AG09309 (cell line): ENCODE results near the gene TESPA1.

Experiments
- DNase-seq: peaks from one replicate; pipeline ENCODE4 v3.0.0-alpha.2; 2010; ENCODE audit warnings: low read depth
- H3K4me3 ChIP-seq: 2 replicates; pipeline ENCODE4 v1.5.1; 2011; ENCODE audit warnings: mild to moderate bottlenecking, low read depth, low read length, moderate library complexity; ENCODE audit not compliant: control insufficient read depth
- CTCF ChIP-seq: IDR thresholded peaks from 2 replicates; pipeline ENCODE4 v1.5.1; 2011; ENCODE audit warnings: mild to moderate bottlenecking, low read depth, low read length, inconsistent platforms; ENCODE audit not compliant: insufficient read depth, control insufficient read depth; ENCODE audit errors: missing control alignments

The TESPA1 gene

GRCh38 chr12:54932691-54933090, 51.9 kb downstream of the TESPA1 start:
- no peak for DNase-seq
- no peak for TF ChIP-seq CTCF
- H3K4me3 ChIP-seq: no peak overlapping the region

- H3K4me3 ChIP-seq: no peak overlapping the region
- DNase-seq: no peak
- TF ChIP-seq CTCF: no peak
Observed at GRCh38 chr12:54932038-54932437, 52.5 kb downstream of the TESPA1 start.

- no peak for TF ChIP-seq CTCF
- no peak for DNase-seq
Observed at GRCh38 chr12:54929998-54930397, 54.6 kb downstream of the TESPA1 start.

GRCh38 chr12:54926246-54926645, 58.3 kb downstream of the TESPA1 start:
- DNase-seq: no peak
- TF ChIP-seq CTCF: no peak
- H3K4me3 ChIP-seq: no peak overlapping the region

More at GRCh38 chr12:54929998-54930397, 54.6 kb downstream of the TESPA1 start:
- H3K4me3 ChIP-seq: no peak overlapping the region

- H3K4me3 ChIP-seq: no peak overlapping the region
- no peak for TF ChIP-seq CTCF
- DNase-seq: no peak
Observed at GRCh38 chr12:54924972-54925707, 59.4 kb downstream of the TESPA1 start.

GRCh38 chr12:54917001-54917488, 67.5 kb downstream of the TESPA1 start:
- no peak overlapping the region for H3K4me3 ChIP-seq
- no peak for DNase-seq
- no peak for TF ChIP-seq CTCF
